ENCODE results near the gene LEAP2.

Gene LEAP2
- 0.19 to 1.7 (median 1.3) reads per million in 3 experiments for total RNA-seq

GRCh38 chr5:132873119-132873929 is at the start of gene LEAP2:
LEAP2 (plus strand) TSS chr5:132873668; CDS start chr5:132873695, 27 bp downstream.
- no peak for DNase-seq

GRCh38 chr5:132824426-132824825 is 49.0 kb upstream of the LEAP2 start:
- DNase-seq: no peak

- DNase-seq: no peak
Measured at GRCh38 chr5:132825033-132825833, 48.2 kb upstream of the LEAP2 start.

- no peak for DNase-seq
Measured at GRCh38 chr5:132825834-132826391, 47.6 kb upstream of the LEAP2 start.

GRCh38 chr5:132826424-132827082 is 46.9 kb upstream of the LEAP2 start:
- DNase-seq: no peak

GRCh38 chr5:132827943-132828673 is 45.4 kb upstream of the LEAP2 start:
- DNase-seq: no peak

- DNase-seq: no peak
Measured at GRCh38 chr5:132828846-132829494, 44.5 kb upstream of the LEAP2 start.

GRCh38 chr5:132829742-132830435 is 43.6 kb upstream of the LEAP2 start:
- DNase-seq: peak; percentile 54

- no peak for DNase-seq
Measured at GRCh38 chr5:132830436-132831094, 42.9 kb upstream of the LEAP2 start, which contains the start of gene SHROOM1. SHROOM1 (minus strand) TSS chr5:132830647; CDS start chr5:132826140, 4,507 bp downstream.

GRCh38 chr5:132831095-132831860 is 42.2 kb upstream of the LEAP2 start:
- DNase-seq: no peak

- no peak for DNase-seq
Measured at GRCh38 chr5:132832612-132833011, 40.9 kb upstream of the LEAP2 start.

GRCh38 chr5:132834057-132834456 is 39.4 kb upstream of the LEAP2 start:
- DNase-seq: no peak

GRCh38 chr5:132836852-132837251 is 36.6 kb upstream of the LEAP2 start:
- no peak for DNase-seq

- DNase-seq: no peak
Measured at GRCh38 chr5:132837868-132838267, 35.6 kb upstream of the LEAP2 start.

GRCh38 chr5:132838516-132839282 is 34.8 kb upstream of the LEAP2 start:
- no peak for DNase-seq

- DNase-seq: no peak
Measured at GRCh38 chr5:132839426-132840301, 33.8 kb upstream of the LEAP2 start.

- DNase-seq: no peak
Measured at GRCh38 chr5:132840313-132840712, 33.2 kb upstream of the LEAP2 start.

GRCh38 chr5:132840896-132841295 is 32.6 kb upstream of the LEAP2 start:
- DNase-seq: no peak
